Prostate gland (tissue), 2 donors: ENCODE measurements around the gene IGDCC3.

ENCODE experiments used
- POLR2A ChIP-seq: fragments of 450-650 bp; IDR thresholded peaks from one replicate; pipeline ENCODE4 v1.6.1; 2016; ENCODE audit warnings: antibody characterized with exemption, mild to moderate bottlenecking
- TF ChIP-seq, protein P1 (sequence below), 4 experiments: fragments of 200-600 bp in 2 of 4; fragments of 450-650 bp in 2 of 4; sonication (generic) in 2 of 4; IDR thresholded peaks; 1 replicate in 3 of 4; 2 replicates in 1 of 4; pipeline ENCODE4 v1.5.1; 2016 to 2019; ENCODE audit warnings: antibody characterized with exemption in 4 of 4, mild to moderate bottlenecking in 2 of 4, moderate library complexity in 2 of 4

DNA sequence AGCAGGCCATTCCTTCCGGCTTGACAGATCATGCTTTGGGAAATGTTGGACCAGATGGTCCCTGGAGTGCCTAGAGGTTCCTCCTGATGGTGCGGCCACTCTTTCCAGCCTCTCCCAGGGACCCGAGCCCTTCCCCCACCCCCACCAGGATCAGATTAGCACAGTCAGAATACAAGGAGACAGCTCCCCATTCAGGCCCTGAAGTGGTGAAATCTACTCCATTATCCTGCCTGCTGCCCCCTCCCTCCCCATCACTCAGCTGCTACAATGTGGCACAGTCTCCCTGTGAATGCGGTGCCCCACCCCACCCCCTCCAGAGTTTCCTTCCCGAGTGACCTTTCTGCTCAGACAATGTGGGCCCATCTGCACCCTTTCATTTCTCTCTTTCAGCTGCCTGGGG is 43.9 kb downstream of the IGDCC3 start:
- no peak for TF ChIP-seq POLR2A
- TF ChIP-seq, protein P1, sequence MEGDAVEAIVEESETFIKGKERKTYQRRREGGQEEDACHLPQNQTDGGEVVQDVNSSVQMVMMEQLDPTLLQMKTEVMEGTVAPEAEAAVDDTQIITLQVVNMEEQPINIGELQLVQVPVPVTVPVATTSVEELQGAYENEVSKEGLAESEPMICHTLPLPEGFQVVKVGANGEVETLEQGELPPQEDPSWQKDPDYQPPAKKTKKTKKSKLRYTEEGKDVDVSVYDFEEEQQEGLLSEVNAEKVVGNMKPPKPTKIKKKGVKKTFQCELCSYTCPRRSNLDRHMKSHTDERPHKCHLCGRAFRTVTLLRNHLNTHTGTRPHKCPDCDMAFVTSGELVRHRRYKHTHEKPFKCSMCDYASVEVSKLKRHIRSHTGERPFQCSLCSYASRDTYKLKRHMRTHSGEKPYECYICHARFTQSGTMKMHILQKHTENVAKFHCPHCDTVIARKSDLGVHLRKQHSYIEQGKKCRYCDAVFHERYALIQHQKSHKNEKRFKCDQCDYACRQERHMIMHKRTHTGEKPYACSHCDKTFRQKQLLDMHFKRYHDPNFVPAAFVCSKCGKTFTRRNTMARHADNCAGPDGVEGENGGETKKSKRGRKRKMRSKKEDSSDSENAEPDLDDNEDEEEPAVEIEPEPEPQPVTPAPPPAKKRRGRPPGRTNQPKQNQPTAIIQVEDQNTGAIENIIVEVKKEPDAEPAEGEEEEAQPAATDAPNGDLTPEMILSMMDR (IDR thresholded peaks at IDR 0.05) = no peak
